ENCODE results near the gene PSMG3. TPM values are rescaled to one million over a fixed set of nuclear protein-coding genes. Genes with fewer than 3 reads are reported as not detected.

The PSMG3 gene
- total and polyA plus RNA-seq, 2 experiments from 2014 or later = 28.3 to 84.8 TPM

DNA sequence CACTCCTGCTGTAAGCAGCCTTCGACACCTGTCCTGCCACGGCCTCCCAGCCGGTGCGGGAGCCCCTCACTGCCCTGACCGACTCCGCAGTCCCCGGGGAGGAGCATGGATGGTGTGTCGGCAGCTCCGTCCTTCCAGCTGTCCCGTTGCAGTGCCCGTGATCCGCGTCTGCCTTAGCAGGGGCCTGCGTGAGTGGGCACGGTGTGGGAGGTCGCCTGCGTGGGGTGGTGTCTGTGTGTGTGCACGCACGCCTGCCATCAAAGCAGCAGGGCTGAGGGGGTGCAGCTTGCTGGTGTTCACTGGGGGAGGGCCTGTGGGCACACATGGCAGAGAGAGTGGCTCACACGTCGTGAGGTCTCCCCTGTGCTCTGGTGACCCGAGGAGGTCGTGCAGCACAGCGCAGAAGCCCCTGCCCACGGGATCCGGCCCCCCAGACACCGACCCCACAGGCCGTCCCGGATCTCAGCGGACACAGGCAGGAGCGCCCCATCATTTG lies 29.0 kb downstream of the PSMG3 start (continued):
- TF ChIP-seq ZNF462 (CRISPR knock-in tag; IDR thresholded peaks at IDR 0.05) (no peak), POLR2AphosphoS5 (IDR thresholded peaks at IDR 0.05; ENCODE audit: low read depth) (no peak), ZNF331 (CRISPR knock-in tag; IDR thresholded peaks at IDR 0.05; ENCODE audit: low read depth) (no peak), NANOG (IDR thresholded peaks at IDR 0.05; ENCODE audit: borderline replicate concordance) (no peak), JUNB (IDR thresholded peaks at IDR 0.05; ENCODE audit: unreplicated experiment) (no peak), ZNF114 (CRISPR knock-in tag; IDR thresholded peaks at IDR 0.05) (no peak), STAT1 (IDR thresholded peaks at IDR 0.05; ENCODE audit: unreplicated experiment) (no peak)
- TF ChIP-seq, protein P1, sequence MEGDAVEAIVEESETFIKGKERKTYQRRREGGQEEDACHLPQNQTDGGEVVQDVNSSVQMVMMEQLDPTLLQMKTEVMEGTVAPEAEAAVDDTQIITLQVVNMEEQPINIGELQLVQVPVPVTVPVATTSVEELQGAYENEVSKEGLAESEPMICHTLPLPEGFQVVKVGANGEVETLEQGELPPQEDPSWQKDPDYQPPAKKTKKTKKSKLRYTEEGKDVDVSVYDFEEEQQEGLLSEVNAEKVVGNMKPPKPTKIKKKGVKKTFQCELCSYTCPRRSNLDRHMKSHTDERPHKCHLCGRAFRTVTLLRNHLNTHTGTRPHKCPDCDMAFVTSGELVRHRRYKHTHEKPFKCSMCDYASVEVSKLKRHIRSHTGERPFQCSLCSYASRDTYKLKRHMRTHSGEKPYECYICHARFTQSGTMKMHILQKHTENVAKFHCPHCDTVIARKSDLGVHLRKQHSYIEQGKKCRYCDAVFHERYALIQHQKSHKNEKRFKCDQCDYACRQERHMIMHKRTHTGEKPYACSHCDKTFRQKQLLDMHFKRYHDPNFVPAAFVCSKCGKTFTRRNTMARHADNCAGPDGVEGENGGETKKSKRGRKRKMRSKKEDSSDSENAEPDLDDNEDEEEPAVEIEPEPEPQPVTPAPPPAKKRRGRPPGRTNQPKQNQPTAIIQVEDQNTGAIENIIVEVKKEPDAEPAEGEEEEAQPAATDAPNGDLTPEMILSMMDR (conservative IDR thresholded peaks at IDR 0.05; ENCODE audit: low read depth in 2 of 2) = no peak
- TF ChIP-seq, protein P2, sequence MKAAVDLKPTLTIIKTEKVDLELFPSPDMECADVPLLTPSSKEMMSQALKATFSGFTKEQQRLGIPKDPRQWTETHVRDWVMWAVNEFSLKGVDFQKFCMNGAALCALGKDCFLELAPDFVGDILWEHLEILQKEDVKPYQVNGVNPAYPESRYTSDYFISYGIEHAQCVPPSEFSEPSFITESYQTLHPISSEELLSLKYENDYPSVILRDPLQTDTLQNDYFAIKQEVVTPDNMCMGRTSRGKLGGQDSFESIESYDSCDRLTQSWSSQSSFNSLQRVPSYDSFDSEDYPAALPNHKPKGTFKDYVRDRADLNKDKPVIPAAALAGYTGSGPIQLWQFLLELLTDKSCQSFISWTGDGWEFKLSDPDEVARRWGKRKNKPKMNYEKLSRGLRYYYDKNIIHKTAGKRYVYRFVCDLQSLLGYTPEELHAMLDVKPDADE (IDR thresholded peaks at IDR 0.05) = no peak
- TF ChIP-seq, protein P3, sequence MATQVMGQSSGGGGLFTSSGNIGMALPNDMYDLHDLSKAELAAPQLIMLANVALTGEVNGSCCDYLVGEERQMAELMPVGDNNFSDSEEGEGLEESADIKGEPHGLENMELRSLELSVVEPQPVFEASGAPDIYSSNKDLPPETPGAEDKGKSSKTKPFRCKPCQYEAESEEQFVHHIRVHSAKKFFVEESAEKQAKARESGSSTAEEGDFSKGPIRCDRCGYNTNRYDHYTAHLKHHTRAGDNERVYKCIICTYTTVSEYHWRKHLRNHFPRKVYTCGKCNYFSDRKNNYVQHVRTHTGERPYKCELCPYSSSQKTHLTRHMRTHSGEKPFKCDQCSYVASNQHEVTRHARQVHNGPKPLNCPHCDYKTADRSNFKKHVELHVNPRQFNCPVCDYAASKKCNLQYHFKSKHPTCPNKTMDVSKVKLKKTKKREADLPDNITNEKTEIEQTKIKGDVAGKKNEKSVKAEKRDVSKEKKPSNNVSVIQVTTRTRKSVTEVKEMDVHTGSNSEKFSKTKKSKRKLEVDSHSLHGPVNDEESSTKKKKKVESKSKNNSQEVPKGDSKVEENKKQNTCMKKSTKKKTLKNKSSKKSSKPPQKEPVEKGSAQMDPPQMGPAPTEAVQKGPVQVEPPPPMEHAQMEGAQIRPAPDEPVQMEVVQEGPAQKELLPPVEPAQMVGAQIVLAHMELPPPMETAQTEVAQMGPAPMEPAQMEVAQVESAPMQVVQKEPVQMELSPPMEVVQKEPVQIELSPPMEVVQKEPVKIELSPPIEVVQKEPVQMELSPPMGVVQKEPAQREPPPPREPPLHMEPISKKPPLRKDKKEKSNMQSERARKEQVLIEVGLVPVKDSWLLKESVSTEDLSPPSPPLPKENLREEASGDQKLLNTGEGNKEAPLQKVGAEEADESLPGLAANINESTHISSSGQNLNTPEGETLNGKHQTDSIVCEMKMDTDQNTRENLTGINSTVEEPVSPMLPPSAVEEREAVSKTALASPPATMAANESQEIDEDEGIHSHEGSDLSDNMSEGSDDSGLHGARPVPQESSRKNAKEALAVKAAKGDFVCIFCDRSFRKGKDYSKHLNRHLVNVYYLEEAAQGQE (IDR thresholded peaks at IDR 0.05; ENCODE audit: unreplicated experiment) = no peak
